GM19395 (cell line): ENCODE measurements around the gene SYPL1.

ENCODE experiments used
- ATAC-seq: cut with Tn5 transposase; IDR thresholded peaks from one replicate; pipeline ENCODE4 v1.9.1; 2021; ENCODE audit warnings: mild to moderate bottlenecking, moderate library complexity; ENCODE audit not compliant: unreplicated experiment

The SYPL1 gene

DNA sequence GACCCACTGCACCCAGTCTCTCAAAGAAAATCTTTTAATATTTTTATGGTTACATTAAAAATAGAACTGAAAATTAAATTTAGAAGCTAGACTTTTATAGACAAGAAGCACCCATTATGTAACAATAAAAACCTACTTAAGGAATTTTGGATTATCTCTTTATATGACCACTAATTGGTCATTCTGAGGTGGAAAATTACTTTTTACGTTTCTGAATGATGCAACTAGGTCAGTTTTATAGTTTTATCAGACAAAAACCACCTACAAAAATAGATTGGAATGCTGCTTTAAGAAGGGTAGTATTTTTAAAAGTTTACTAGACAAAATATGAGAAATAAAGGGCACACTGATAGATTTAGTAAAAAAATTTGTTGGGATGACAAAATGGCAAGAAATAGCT lies 16.5 kb downstream of the SYPL1 start:
- no peak for ATAC-seq

DNA sequence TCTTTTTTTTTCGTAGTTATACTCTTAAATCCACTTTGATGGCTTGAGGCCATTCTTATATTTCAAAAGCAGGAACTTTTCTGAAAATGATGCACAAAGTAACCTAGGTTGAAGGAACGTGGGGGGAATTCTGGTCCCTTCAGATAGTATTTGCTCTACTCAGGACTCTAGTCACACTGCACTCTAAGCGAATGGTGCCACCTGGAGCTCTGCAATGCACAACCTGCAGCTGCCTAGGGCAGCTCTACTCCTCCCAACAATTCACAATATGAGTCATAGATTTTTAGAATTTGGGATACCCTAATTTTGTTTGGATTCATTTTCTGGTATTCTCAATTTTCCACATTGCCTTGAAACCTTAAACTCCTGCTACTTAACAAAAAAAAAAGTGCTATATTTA lies 17.3 kb downstream of the SYPL1 start:
- no peak for ATAC-seq

DNA sequence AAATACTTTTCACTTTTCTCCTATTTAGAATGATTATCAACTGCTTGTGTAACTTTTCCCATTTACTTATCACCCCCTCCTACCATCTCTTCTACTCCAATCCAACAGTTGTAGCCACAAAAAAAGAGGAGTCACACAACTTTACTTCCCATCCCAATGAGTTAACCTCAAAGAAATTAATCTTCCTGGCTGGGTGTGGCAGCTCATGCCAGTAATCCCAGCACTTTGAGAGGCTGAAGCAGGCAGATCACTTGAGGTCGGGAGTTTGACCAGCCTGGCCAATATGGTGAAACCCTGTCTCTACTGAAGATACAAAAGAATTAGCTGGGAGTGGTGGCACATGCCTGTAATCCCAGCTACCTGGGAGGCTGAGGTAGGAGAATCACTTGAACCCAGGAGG lies 19.9 kb downstream of the SYPL1 start:
- ATAC-seq: no peak

DNA sequence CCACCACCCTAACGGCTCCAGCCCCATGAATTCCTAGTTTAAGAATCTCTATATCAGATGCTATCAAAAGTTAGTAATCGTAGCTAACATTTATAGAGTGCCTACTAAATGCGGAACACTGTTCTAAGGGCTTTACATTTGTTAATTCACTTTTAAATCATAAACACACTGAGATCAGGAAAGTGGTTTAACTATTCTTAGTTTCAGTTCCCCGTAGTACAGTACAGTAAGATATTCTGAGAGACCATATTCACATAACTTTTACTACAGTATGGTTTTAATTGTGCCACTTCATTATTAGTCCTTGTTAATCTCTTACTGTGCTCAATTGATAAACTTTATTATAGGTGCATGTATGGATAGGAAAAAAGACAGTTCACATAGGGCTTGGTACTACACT lies 22.5 kb downstream of the SYPL1 start:
- ATAC-seq: peak; percentile 98

DNA sequence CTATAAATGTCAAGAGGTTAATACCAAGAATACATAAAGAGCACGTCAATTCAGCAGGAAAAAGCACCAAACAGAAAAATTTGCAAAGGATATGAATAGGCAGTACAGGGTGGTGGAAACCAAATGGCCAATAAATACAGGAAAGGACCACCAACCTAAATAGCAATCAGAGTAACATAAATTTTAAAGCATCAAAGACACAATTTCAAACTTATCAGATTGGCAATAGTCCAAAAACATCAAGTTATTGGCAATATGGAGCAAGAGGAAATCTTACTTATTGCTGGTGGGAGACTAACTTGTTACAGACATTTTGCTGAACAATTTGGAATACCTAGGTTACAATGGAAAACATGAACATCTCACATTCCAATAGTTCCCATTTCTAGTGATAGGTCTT lies 24.1 kb downstream of the SYPL1 start:
- no peak for ATAC-seq

DNA sequence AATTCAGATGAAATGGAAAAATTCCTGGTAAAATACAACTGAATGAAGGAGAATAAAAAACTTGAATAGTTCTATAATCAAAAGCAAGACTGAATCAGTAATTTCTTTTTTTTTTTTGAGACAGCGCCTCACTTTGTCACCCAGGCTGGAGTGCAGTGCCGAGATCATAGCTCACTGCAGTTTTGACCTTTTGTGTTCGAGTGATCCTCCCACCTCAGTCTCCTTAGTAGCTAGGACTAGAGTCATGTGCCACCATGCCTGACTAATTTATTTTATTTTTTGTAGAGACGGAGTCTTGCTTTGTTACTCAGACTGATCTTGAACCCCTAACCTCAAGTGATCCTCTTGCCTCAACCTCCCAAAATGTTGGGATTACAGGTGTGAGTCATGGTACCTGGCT lies 26.1 kb downstream of the SYPL1 start:
- no peak for ATAC-seq

DNA sequence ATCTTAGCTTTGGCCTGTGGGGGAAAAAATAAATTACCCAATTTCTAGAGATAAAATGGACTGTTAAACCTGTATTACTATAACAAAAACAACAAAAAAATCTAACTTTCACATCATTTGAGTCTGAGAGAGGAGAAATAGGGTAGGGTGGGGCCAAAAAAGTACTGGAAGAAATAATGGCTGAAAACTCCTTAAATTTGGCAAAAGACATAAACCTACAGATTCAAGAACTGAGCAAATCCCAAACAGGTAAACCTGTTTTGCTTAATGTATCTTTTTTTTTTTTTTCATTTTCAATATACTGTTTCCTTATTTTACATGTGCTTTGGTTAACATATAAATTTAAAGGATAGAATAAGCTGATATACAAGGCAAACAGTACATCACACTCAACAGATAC lies 27.1 kb downstream of the SYPL1 start:
- ATAC-seq: no peak

DNA sequence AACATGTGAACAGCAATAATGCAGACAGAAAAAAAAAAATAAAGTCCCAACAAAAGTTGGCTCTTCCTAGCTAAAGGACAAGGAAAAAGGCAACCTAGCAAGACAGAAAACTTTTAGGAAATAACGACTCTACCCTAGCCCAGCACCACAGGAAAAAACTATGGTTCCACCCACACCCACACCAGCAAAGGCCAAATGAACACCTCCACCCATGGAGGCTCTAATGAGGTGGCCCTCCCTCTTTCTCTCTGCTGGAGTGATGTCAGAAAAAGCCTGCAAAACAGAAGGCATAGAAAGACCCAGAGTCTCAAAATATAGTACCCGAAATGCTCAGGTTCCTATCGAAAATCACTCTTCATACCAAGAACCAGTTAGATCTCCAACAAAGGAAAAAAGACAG lies 28.4 kb downstream of the SYPL1 start:
- no peak for ATAC-seq

DNA sequence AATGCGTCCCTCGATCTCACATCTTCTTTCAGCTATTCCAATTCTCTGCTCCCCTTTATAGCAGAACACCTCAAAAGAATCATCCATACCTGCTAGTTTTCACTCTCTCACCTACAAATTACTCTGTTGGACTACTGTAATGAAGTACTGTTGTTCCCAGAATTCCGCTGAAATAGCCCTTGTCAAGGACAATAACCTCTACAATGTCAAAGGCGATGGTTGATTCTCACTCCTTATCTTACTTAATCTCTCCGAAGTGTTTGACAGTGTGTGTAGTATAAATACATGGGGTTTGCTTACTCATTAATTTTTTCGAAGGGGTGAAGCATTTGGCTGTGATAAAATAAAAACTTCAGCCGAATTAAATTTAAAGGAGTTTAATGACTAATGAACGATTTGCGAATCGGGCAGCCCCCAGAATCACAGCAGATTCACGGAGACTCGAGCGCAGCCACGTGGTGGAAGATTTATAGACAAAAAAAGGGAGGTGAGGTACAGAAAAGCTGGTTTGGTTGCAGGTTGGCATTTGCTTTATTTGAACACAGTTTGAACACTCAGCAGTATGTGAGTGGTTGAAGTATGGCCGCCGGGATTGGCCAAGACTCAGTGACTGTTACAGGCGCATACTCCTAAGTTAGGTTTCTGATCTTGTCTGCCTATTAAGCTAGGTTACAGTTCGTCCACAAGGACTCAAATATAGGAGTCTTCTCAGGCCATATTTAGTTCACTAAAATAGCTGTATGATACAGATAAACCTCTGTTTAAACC lies 29.8 kb downstream of the SYPL1 start:
- no peak for ATAC-seq

DNA sequence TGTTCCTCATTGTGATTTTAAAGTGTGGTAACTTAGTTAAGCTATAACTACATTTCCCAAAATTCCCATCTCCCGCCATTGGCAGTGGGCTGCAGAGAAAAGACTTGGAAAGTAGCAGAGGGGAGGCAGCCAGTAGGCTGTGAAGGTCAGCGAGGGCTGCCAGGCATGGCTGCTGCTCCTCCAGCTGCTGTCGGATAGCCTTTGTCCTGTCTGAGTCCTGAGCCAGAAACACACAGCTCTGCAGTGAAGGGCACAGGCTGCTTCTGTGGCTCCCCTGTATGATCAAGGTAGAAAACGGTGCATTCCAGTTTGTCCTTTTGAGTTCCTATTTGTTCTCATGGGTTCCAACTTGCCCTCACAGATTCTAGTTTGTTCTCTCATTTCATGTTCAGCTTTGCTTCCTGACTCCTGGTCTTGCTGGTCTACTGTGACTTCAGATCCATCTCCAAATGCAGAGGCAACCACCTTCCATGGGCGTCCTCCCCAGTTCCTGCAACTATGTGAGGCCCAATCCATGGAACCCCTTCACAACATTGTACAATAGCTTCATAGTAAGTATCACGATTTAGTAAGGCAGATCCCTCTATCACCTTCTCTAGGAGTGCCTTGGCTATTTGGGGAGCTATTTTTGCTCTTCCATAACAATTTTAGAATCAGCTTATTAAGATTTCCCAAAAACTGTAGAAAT lies 31.7 kb downstream of the SYPL1 start:
- ATAC-seq: no peak

DNA sequence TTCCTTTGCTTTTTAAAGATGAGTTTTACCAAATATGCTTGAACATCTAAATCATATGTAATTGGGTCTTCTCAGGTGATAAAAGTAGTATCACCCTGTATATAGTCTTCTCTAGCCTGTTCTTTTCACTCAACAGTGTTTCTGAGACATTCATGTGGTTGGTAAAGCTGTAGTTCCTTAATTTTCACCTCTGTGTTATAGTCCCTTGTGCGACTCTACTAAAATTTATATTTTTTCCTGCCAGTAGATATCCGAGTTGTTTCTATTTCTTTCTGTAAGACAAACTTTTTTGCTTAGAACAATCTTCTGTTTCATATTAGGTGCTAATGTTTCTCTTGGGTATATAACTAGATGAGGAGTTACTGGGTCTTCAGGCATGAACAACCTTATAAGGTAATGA lies 35.6 kb downstream of the SYPL1 start:
- ATAC-seq: no peak

DNA sequence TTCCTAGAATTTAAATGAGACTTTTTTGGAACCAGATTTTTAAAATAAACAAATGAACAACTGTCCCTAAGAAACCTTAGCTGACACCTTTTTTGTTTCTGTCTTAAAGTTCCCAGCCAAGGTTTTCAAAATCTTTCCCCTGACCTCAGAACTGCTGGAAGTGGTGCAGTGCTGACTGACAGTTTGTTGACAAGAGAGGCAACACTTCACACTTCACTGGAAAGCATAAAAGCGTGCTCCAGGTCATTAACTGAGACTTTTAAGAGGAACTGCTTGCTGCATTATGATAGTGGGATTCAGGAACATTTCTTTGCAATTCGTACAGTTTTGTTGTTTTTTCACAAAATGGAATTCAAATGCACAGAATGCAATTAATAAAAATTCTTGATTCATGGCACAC lies 36.2 kb downstream of the SYPL1 start:
- no peak for ATAC-seq

DNA sequence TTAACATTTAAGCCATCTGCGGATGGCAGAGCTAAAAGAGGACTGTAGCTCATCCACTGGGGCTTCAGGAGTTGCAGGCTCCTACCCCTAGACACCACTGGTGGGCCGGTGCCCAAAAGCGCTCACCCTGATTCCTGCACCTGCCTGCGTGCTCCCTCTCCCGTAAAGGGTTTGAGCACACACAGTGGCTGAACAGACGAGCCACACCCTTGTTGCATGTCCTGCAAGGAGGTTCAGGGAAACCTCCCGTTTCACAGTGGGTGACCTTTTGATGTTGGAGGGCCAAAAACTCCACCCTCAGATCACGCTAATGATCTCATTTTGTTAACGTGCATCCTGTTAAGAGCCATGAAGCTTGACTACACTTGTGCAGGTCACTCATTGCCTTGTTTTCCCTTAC lies 37.9 kb downstream of the SYPL1 start:
- ATAC-seq: no peak

DNA sequence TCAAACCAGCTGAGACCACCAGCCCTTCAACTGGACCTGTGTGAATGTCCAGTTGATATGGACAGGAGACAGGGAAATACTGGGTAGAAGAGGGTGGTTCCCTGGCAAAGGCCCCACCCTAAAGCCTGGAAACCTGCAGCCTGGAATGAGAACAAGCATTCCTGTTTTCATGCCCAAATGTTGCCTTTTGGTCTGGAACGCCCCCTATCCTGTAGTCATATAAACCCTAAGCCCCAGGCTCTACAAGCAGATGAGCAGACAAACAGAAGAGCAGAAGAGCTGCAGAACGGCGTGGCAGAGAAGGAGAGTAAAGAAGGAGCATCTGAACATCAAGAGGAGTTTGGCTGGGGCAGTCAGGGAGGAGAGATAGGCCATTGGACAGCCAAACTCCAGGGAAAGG lies 38.4 kb downstream of the SYPL1 start:
- no peak for ATAC-seq

DNA sequence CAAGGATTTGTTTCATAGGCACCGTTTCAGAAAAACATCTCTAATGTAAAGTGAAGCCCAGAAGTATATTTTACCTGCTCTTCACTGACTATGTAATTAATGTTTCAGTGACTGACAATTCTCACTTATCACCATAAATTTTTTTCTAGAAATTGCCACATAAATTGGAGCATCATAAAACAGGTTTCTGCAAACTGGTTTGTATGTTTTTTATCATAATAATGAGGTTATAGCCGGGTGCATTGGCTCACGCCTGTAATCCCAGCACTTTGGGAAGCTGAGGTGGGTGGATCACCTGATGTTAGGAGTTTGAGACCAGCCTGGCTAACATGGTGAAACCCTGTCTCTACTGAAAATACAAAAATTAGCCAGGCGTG lies 39.4 kb downstream of the SYPL1 start:
- ATAC-seq: no peak

DNA sequence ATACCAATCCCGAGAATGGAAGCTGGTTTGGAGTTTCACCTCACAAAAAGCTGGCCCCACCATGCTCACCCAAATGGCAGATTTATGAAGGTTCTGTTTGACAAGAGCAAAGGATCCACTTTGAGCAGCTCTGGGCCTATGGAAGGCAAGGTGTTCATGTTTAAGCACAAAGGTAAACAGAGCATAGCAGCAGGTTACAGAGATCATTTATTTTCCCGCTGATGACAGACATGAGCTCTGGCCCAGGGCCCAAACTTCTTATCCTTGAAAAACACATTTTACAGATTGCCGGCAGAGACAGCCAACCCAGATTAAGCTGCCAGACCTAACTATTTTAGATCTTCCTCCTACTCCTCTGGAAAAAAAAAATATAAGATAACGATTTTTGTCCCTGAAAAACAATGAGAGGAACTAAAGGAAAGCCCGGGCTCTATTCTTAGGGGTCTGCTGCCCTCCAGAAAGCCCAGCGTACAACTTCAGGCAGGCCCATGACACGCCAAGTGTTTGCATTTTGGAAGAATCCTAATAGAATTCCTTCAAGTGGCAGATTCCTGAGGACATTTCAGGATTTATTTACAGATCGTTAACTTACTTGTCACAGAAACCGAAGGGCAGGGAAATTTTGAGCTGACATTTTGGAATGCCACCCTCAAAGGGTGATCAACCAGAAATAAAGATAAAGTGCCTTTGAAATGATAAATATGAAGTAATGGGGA lies 40.0 kb downstream of the SYPL1 start:
- ATAC-seq: peak; percentile 12

DNA sequence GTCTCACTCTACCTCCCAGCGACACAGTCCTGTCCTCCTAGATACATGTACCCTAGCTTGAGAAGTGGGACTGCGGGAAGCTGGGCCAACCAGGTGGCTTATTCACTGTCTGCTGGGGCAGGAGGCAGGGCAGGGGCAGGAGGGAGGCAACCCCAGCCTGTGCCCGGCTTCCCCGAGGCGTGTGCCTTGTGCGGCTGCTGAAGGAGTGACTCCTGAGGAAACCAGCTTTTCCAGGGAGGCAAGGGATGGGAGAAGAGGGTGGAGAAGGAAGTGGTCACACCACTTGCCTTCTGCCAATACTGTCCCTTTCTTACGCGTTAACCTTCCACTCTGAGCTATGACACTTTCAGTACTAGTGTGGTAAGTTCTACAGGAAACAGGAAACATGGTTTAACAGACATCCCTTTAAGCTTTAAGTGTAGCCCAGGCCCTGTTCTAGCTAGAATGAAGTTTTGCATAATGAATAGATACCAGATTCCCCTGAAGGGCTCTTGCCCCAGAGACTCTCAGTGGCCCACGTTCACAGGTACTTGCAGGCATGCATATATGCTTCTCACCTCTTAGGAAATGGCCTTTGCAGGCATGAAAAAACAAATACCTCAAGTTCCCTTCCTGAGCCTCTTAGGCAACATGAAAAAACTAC lies 40.6 kb downstream of the SYPL1 start:
- peak; percentile 98 for ATAC-seq

DNA sequence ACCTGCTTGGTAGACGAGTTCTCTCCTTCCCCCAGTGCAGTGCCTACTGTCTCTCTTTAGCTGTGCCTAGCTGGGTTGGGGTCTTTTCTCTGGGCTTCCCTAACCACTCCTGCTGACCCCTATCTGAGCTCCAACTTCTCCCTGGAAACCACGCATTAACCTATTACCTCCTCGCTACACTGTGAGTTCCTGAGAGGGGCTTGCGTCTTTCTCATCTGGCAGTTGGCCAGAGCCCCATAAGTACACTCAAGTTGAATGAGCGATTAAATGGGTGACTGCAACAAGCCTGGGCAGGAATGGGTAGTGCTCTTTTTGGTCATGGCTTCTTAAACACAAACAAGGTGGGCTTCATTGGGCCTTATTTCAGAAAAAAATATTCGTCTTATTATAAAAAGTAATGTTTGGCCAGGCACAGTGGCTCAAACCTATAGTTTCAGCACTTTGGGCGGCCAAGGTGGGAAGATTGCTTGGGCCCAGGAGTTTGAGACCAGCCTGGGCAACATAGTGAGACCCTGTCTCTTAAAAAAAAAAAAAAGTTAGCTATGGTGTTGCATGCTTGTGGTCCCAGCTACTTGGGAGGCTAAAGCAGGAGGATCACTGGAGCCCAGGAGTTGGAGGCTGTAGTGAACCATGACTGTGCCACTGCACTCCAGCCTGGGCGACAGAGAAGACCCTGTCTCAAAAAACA lies 41.4 kb downstream of the SYPL1 start:
- no peak for ATAC-seq

DNA sequence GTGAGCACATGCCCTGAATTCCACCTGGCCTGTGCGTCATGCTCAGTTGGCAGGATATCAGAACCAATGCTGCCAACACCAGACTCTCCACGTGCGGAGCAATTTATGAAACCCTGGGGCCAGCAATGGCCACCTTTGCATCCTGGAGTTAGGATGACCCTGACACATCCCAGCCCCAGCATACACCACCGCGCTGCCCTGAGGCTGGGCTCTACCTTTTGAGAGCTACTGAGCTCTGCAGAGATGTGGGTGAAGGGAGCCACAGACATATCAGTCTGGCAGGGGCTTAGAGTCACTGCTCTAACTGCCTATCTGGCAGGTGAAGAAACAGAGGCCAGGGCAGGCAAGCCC lies 41.9 kb downstream of the SYPL1 start:
- ATAC-seq: no peak

DNA sequence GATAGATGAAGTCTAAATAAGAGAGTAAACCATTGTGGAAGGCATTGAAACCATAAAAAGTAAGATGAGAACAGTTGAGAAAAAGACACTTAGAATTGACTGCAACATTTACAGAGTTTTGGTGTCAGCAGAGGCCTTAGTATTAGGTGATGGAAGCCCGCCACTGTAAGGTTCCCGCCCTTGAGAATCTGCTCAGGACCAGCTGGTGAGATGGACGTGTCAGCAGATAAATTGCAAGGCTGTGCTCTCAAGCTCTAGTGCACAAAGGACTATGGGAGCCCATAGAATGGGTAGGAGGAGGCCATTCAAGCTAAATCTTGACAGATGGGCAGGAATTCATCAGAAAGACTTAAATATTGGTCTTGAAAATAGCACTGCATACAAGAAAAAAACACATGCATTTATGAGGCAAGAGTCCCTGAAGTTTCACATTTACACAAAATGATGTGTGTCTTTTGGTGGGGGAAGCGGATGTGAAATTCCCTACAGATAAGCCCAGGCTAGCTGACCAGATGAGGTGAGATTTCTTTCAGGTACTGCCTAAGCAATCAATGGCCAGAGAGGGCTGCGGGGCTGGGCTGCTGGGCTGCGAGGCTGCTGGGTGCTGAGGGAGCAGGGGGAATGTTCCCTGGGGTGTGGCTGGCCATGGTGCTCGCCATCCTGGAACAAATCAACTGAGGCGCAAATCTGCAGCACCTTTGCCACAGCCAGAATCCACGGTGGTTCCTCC lies 42.5 kb downstream of the SYPL1 start:
- ATAC-seq: no peak

DNA sequence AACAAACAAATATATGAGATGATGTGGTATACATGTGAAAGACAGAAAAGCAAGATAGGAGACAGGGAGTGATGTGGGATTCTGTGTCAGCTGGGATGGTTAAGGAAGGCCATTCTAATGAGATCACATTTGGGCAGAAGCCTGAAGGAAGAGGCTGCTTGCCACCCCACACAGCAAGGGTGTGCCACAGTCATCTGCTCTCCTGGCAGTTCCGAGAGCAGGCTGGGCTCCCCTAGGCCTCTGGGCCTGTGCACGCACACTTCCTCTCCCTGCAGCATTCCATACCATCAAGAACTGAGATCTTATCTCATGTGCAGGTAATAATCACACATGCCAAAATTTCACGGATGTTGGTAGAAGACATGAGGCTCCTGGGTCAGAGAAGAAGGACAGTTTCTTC lies 43.1 kb downstream of the SYPL1 start:
- ATAC-seq: no peak
